DND-41 (cell line): ENCODE results near the gene PPARA.

Experiments used
- EZH2 ChIP-seq: IDR thresholded peaks from 3 replicates; pipeline ENCODE4 v1.6.1; 2012; ENCODE audit warnings: borderline replicate concordance, low read depth, mild to moderate bottlenecking, moderate library complexity, low read length, inconsistent platforms; ENCODE audit not compliant: severe bottlenecking
- TF ChIP-seq, protein P1 (sequence below): IDR thresholded peaks from 2 replicates; pipeline ENCODE4 v1.5.1; 2012; ENCODE audit warnings: borderline replicate concordance, low read length, moderate library complexity, mild to moderate bottlenecking; ENCODE audit not compliant: poor library complexity, severe bottlenecking; ENCODE audit errors: extremely low read depth

DNA sequence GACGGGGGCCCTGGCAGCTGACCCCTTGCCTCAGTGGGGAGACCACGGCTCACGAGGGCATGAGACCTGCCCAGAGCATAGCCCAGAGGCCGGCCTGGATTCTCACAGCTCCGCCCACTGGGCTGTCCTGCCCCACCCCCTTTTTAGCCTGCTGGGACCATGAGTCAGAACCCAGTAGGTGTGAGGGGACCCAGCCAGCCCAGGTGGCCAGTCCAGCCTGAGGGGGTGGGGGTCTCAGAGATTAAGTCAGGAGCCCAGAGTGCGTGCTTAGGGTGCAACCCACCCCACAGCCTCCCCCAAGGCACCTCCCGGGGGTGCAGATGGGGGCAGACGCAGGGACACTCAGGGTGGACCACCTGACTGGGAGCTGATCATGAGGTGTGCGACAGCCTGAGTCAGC is 40.1 kb upstream of the PPARA start:
- TF ChIP-seq, protein P1, sequence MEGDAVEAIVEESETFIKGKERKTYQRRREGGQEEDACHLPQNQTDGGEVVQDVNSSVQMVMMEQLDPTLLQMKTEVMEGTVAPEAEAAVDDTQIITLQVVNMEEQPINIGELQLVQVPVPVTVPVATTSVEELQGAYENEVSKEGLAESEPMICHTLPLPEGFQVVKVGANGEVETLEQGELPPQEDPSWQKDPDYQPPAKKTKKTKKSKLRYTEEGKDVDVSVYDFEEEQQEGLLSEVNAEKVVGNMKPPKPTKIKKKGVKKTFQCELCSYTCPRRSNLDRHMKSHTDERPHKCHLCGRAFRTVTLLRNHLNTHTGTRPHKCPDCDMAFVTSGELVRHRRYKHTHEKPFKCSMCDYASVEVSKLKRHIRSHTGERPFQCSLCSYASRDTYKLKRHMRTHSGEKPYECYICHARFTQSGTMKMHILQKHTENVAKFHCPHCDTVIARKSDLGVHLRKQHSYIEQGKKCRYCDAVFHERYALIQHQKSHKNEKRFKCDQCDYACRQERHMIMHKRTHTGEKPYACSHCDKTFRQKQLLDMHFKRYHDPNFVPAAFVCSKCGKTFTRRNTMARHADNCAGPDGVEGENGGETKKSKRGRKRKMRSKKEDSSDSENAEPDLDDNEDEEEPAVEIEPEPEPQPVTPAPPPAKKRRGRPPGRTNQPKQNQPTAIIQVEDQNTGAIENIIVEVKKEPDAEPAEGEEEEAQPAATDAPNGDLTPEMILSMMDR = no peak
- TF ChIP-seq EZH2 = no peak
